IMR-90 (cell line): ENCODE data around the gene HMGN4. TPM values are rescaled to one million over a fixed set of nuclear protein-coding genes. Genes with fewer than 3 reads are reported as not detected.

Experiments
- ATAC-seq: fragments of 200-7000 bp; cut with Tn5 transposase; 2 replicates; pipeline ENCODE4 v1.9.1; 2020; ENCODE audit warnings: low read depth, mild to moderate bottlenecking, moderate library complexity
- BruUV-seq: library from RNA; stranded (reverse); fragments of 400-500 nt; replicated peaks from 2 replicates; lab custom pipeline; 2021; lab: Mats Ljungman, UMichigan
- CTCF ChIA-PET: fragments of 300-600 bp; formaldehyde crosslinking; extraction: SDS; loops from one replicate; lab custom pipeline; 2021; ENCODE audit warnings: antibody characterized with exemption; lab: Yijun Ruan, JAX
- POLR2A ChIA-PET: fragments of 300-600 bp; sonication (Branson Sonifier 250); formaldehyde crosslinking; loops from one replicate; lab custom pipeline; 2022; ENCODE audit warnings: antibody characterized with exemption; ENCODE audit not compliant: unreplicated experiment; lab: Charles Lee
- DNase-seq: peaks from one replicate; pipeline ENCODE4 v3.0.0; 2013
- H2AFZ ChIP-seq: replicated peaks from 2 replicates; pipeline ENCODE3; 2013; ENCODE audit warnings: low read length, mild to moderate bottlenecking; ENCODE audit not compliant: poor library complexity
- H2AK5ac ChIP-seq: 2 replicates; pipeline ENCODE4 v1.6.1; 2013; ENCODE audit warnings: low read depth, low read length, inconsistent platforms
- H2AK9ac ChIP-seq: replicated peaks from 2 replicates; pipeline ENCODE3; 2013; ENCODE audit warnings: mild to moderate bottlenecking, low read depth, low read length, moderate library complexity; ENCODE audit not compliant: poor library complexity
- H2BK120ac ChIP-seq: 2 replicates; pipeline ENCODE4 v1.6.1; 2013; ENCODE audit warnings: low read depth, low read length, inconsistent platforms
- H2BK15ac ChIP-seq: 3 replicates; pipeline ENCODE4 v1.6.1; 2013; ENCODE audit warnings: low read depth, low read length, inconsistent platforms
- H2BK20ac ChIP-seq: 2 replicates; pipeline ENCODE4 v1.6.1; 2013; ENCODE audit warnings: low read depth, mild to moderate bottlenecking, inconsistent platforms, low read length, moderate library complexity
- H2BK5ac ChIP-seq: 2 replicates; pipeline ENCODE4 v1.6.1; 2013; ENCODE audit warnings: mild to moderate bottlenecking, low read depth, low read length, inconsistent platforms; ENCODE audit not compliant: poor library complexity, severe bottlenecking
- H3K14ac ChIP-seq: replicated peaks from 2 replicates; pipeline ENCODE4 v1.6.1; 2013; ENCODE audit warnings: low read depth, low read length, inconsistent platforms
- H3K18ac ChIP-seq: 2 replicates; pipeline ENCODE4 v1.6.1; 2013; ENCODE audit warnings: low read depth, low read length, control low read depth
- H3K23ac ChIP-seq: 2 replicates; pipeline ENCODE4 v1.6.1; 2013; ENCODE audit warnings: low read depth, low read length, inconsistent platforms
- H3K27ac ChIP-seq: 2 replicates; pipeline ENCODE4 v1.5.1; 2013; ENCODE audit warnings: mild to moderate bottlenecking, control low read depth, low read length; ENCODE audit not compliant: insufficient read depth
- H3K27me3 ChIP-seq: 2 replicates; pipeline ENCODE4 v1.6.1; 2013; ENCODE audit warnings: low read length; ENCODE audit not compliant: control insufficient read depth, insufficient read depth
- H3K36me3 ChIP-seq: 2 replicates; pipeline ENCODE4 v1.6.1; 2013; ENCODE audit warnings: low read length, mixed read lengths; ENCODE audit not compliant: control insufficient read depth, insufficient read depth
- H3K4ac ChIP-seq: 2 replicates; pipeline ENCODE4 v1.6.1; 2013; ENCODE audit warnings: low read depth, low read length, inconsistent platforms
- H3K4me1 ChIP-seq: 2 replicates; pipeline ENCODE4 v1.6.1; 2013; ENCODE audit warnings: low read length, mixed read lengths; ENCODE audit not compliant: control insufficient read depth, insufficient read depth
- H3K4me2 ChIP-seq: 2 replicates; pipeline ENCODE4 v1.6.1; 2013; ENCODE audit warnings: low read depth, mild to moderate bottlenecking, control low read depth, low read length, moderate library complexity
- H3K4me3 ChIP-seq: 2 replicates; pipeline ENCODE4 v1.5.1; 2013; ENCODE audit warnings: low read depth, mild to moderate bottlenecking, control low read depth, low read length, moderate library complexity; ENCODE audit not compliant: insufficient read depth
- H3K56ac ChIP-seq: 2 replicates; pipeline ENCODE4 v1.6.1; 2013; ENCODE audit warnings: low read length, inconsistent platforms; ENCODE audit not compliant: insufficient read depth; ENCODE audit errors: extremely low read depth
- H3K79me1 ChIP-seq, 2 experiments: 2 replicates each; pipeline ENCODE4 v1.6.1; 2013; ENCODE audit warnings: low read length in 2 of 2, inconsistent platforms in 1 of 2, low read depth in 1 of 2
- H3K9ac ChIP-seq: 2 replicates; pipeline ENCODE4 v1.6.1; 2013; ENCODE audit warnings: low read depth, low read length, control low read depth
- H3K9me1 ChIP-seq: 2 replicates; pipeline ENCODE4 v1.6.1; 2013; ENCODE audit warnings: low read length, inconsistent platforms; ENCODE audit not compliant: insufficient read depth
- H3K9me3 ChIP-seq: 2 replicates; pipeline ENCODE4 v1.6.1; 2013; ENCODE audit warnings: low read length; ENCODE audit not compliant: control insufficient read depth, insufficient read depth
- H4K20me1 ChIP-seq: 2 replicates; pipeline ENCODE4 v1.6.1; 2013; ENCODE audit warnings: low read length, inconsistent platforms; ENCODE audit not compliant: insufficient read depth
- H4K5ac ChIP-seq: 2 replicates; pipeline ENCODE4 v1.6.1; 2013; ENCODE audit warnings: mild to moderate bottlenecking, low read depth, low read length, control low read depth
- H4K8ac ChIP-seq, 2 experiments: 2 replicates each; pipeline ENCODE4 v1.6.1; 2013; ENCODE audit warnings: low read depth in 2 of 2, low read length in 2 of 2, control low read depth in 1 of 2, inconsistent platforms in 1 of 2
- H4K91ac ChIP-seq: 2 replicates; pipeline ENCODE4 v1.6.1; 2013; ENCODE audit warnings: low read depth, low read length, inconsistent platforms; ENCODE audit not compliant: insufficient read depth
- CEBPB ChIP-seq: IDR thresholded peaks from 2 replicates; pipeline ENCODE4 v1.6.1; 2012; ENCODE audit warnings: low read depth, low read length, improper control_type of control experiment
- ELK1 ChIP-seq: fragments of 150-350 bp; IDR thresholded peaks from 2 replicates; pipeline ENCODE4 v1.6.1; 2016; ENCODE audit warnings: low read depth, mild to moderate bottlenecking, low read length, moderate library complexity, borderline replicate concordance
- FOS ChIP-seq: fragments of 150-350 bp; IDR thresholded peaks from 2 replicates; pipeline ENCODE4 v1.6.1; 2016; ENCODE audit warnings: low read depth, low read length
- MAZ ChIP-seq: IDR thresholded peaks from 2 replicates; pipeline ENCODE4 v1.6.1; 2012; ENCODE audit warnings: low read depth, mild to moderate bottlenecking, low read length, improper control_type of control experiment, moderate library complexity, borderline replicate concordance
- MXI1 ChIP-seq: IDR thresholded peaks from 2 replicates; pipeline ENCODE4 v1.6.1; 2012; ENCODE audit warnings: low read depth, mild to moderate bottlenecking, low read length, moderate library complexity, borderline replicate concordance
- POLR2A ChIP-seq: IDR thresholded peaks from 2 replicates; pipeline ENCODE4 v1.6.1; 2012; ENCODE audit warnings: mild to moderate bottlenecking, low read depth, low read length
- RAD21 ChIP-seq: IDR thresholded peaks from 2 replicates; pipeline ENCODE4 v1.6.1; 2012; ENCODE audit warnings: low read length, improper control_type of control experiment
- RFX5 ChIP-seq: IDR thresholded peaks from 2 replicates; pipeline ENCODE4 v1.8.0; 2012; ENCODE audit warnings: low read depth, mild to moderate bottlenecking, low read length, moderate library complexity
- SMC3 ChIP-seq: fragments of 150-350 bp; IDR thresholded peaks from 2 replicates; pipeline ENCODE4 v1.6.1; 2016; ENCODE audit warnings: low read depth, mild to moderate bottlenecking, antibody characterized with exemption, low read length, moderate library complexity
- USF2 ChIP-seq: fragments of 150-350 bp; IDR thresholded peaks from 2 replicates; pipeline ENCODE4 v1.6.1; 2017; ENCODE audit warnings: mild to moderate bottlenecking, antibody characterized with exemption, low read length, low read depth
- WGBS, 2 experiments: methylation state at CpG; one replicate each; pipeline versions ENCODE4 v1.1.5 to v1.1.7; 2013; ENCODE audit warnings: missing lambda C conversion rate in 2 of 2; ENCODE audit not compliant: insufficient read length in 1 of 2; ENCODE audit errors: extremely low coverage in 2 of 2; 5-methylcytosine and 5-hydroxymethylcytosine counted together
- dilution Hi-C: fragments of 300-500 bp; cut with HindIII; formaldehyde crosslinking; loops from one replicate; pipeline ENCODE4 v1.14.3; 2018; ENCODE audit warnings: low sequenced_read_pairs; ENCODE audit not compliant: unreplicated experiment
- in situ Hi-C: fragments of 300-500 bp; cut with MboI; formaldehyde crosslinking; loops from 3 replicates; pipeline ENCODE4 v1.14.3; 2019; ENCODE audit warnings: low sequenced_read_pairs, inconsistent platforms, mixed read lengths
- intact Hi-C: fragments of 100-400 bp; cut with micrococcal nuclease; formaldehyde crosslinking; loops from 2 replicates; pipeline ENCODE4 v1.10.0; 2022
- polyA plus RNA-seq, 3 experiments: library from polyadenylated mRNA; depleted of rRNA; stranded (reverse); fragments of >200 nt; gene quantifications; 2 replicates each; pipeline ENCODE4 v1.2.3, GENCODE V29; 2012; ENCODE audit warnings: low replicate concordance in 1 of 3
- total RNA-seq: library from RNA; depleted of rRNA; stranded (reverse); fragments of >200 nt; gene quantifications from 2 replicates; pipeline ENCODE4 v1.2.3, GENCODE V29; 2012

The HMGN4 gene
- total and polyA plus RNA-seq, 2 of the 4 experiments (the other 2 are of a cell fraction), result 46.4 to 50.2 TPM

DNA sequence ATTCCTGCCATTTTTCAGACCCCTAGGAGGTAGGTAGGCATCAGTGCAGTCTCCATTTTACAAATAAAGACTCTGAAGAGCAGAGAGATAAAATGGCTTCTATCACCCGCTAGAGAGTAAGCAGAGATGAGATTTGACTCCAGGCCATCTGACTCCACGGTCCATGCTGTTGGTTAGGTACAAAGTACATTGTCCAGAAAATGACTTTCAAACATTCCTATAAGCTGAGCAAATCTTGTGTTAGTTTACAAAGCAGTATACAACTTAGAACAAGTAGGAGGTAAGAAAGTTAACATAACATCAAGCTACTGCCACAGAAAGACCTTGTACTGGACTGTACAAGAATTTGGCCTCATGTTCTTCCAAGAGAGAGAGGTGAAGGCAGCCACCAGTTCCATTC is 23.2 kb upstream of the HMGN4 start:
- Histone ChIP-seq H3K4me1 (peaks cover 2% of the 10 kb centered on the region; the same call in 1 of the 2 replicates), H3K56ac (no peak overlapping the region), H2AK9ac (no peak overlapping the region), H3K9me1 (peaks cover 8% of the 10 kb centered on the region), H2BK120ac (peak overlapping the region; percentile 57), H3K4me3 (no peak overlapping the region), H2BK5ac (peak overlapping the region; percentile 84), H3K18ac (no peak overlapping the region; the same call in 1 of the 2 replicates), H2AK5ac (no peak overlapping the region), H3K9me3 (no peaks in the 10 kb centered on the region), H4K91ac (0 out of 2 replicates have a peak overlapping the region, but pooled peaks have one; percentile 3), H3K27me3 (peaks cover under 1% of the 10 kb centered on the region; the same call in 1 of the 2 replicates), H3K36me3 (no peaks in the 10 kb centered on the region), H3K79me1 (no peaks in the 10 kb centered on the region; a peak in 1 of 4 replicates), H3K14ac (no peak overlapping the region; the same call in 1 of the 2 replicates), H2BK20ac (peak overlapping the region; percentile 20; the same call in 1 of the 2 replicates), H4K5ac (no peak overlapping the region; the same call in 1 of the 2 replicates), H3K4me2 (peak overlapping the region; percentile 28; the same call in 1 of the 2 replicates), H3K23ac (peak overlapping the region; percentile 52; the same call in 1 of the 2 replicates), H2BK15ac (no peak overlapping the region), H2AFZ (no peak overlapping the region), H4K8ac (peak overlapping the region in 1 of 2 experiments; percentile 6; a peak in 1 of 4 replicates), H3K4ac (peak overlapping the region; percentile 49), H4K20me1 (no peaks in the 10 kb centered on the region), H3K27ac (no peak overlapping the region), H3K9ac (no peak overlapping the region)
- BruUV-seq, result no TSS peak
- WGBS, 2 experiments, result no CpG with 5 or more reads among the region's 2 CpGs
- ChIA-PET CTCF (no interaction called here), POLR2A (no interaction called here)
- TF ChIP-seq POLR2A (no peak), FOS (no peak), CEBPB (no peak), ELK1 (no peak), SMC3 (no peak), RAD21 (no peak), RFX5 (no peak), USF2 (no peak), MAZ (no peak), MXI1 (no peak)
- peak; percentile 73 for DNase-seq
- ATAC-seq, result peak; percentile 85
- dilution Hi-C loops (no loop called here), in situ Hi-C loops (no loop called here), intact Hi-C loops (no loop called here)
